HG02938 (cell line): ENCODE data around the gene CHIA.

Experiments used
- ATAC-seq: cut with Tn5 transposase; IDR thresholded peaks from one replicate; pipeline ENCODE4 v1.9.1; 2021; ENCODE audit warnings: mild to moderate bottlenecking, moderate library complexity; ENCODE audit not compliant: unreplicated experiment

Gene CHIA

GRCh38 chr1:111361761-111362160, 71.1 kb downstream of the CHIA start:
- no peak for ATAC-seq

- no peak for ATAC-seq
Observed at GRCh38 chr1:111364690-111365089, 74.0 kb downstream of the CHIA start.

GRCh38 chr1:111366256-111366655, 75.6 kb downstream of the CHIA start:
- no peak for ATAC-seq

GRCh38 chr1:111369177-111369576, 78.5 kb downstream of the CHIA start:
- ATAC-seq, result no peak

- ATAC-seq, result no peak
Observed at GRCh38 chr1:111369645-111370044, 79.0 kb downstream of the CHIA start.
